ENCODE data around the gene TSPAN4.

The TSPAN4 gene
- 0.67 to 3.4 (median 1.9) reads per million in 9 experiments for total RNA-seq

DNA sequence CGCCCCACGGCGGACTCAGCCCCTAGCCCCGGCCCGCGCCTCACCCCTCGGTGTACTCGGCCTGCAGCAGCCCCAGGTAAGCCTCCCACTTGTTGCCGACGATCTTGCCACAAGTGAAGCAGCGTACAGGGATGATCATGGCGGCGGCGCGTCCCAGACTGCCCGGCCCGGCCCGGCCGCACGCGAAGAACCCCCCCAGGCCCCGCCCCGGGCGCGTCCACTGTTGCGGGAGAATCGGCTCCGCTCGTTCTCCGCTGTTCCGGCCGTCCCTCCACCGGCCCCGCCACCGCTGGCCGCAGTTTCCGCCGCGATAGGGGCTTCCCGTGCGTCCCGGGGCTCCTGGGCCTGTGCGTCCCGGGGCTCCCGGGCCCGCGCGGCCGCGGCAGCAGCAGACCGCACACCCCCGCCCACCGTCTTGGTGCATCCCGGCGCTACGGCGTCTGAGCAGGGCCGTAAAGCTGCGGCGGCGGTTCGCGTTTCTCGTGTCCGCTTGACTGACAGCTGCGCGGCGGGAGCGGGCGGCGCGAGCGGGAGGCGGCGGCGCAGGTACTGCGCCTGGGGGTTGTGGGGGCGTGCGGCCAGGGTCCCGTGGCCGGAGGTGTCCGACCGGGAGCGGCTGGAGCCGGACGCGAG, at the start of gene TSPAN4, which contains the start of gene POLR2L:
Gene TSPAN4 (plus strand): TSS at position 483 of the 633 bp plus-strand sequence. CDS start 7,453 bp downstream, outside the sequence.
Gene POLR2L (minus strand): TSS at position 160 of the 633 bp plus-strand sequence. CDS start 21 bp downstream, at position 139.
- peak within 1 kb of the TSS; percentile 83 for H3K4me3 Mint-ChIP-seq
- DNase-seq, result peak; percentile 84 to 86 (median 85)
- peak within 1 kb of the TSS; percentile 52 to 66 for H3K27ac Mint-ChIP-seq
- H3K36me3 Mint-ChIP-seq (ENCODE audit: insufficient read depth), result peaks cover 32% of the 10 kb centered on the region
- no peaks in the 10 kb centered on the region for H3K27me3 Mint-ChIP-seq
- peak; percentile 86 for ATAC-seq (replicated peaks)
- peaks cover 14 to 27% of the 10 kb centered on the region in 2 donors for H3K4me1 Mint-ChIP-seq (ENCODE audit: low read depth in 2 of 2)
- H3K9me3 Mint-ChIP-seq, result no peaks in the 10 kb centered on the region

DNA sequence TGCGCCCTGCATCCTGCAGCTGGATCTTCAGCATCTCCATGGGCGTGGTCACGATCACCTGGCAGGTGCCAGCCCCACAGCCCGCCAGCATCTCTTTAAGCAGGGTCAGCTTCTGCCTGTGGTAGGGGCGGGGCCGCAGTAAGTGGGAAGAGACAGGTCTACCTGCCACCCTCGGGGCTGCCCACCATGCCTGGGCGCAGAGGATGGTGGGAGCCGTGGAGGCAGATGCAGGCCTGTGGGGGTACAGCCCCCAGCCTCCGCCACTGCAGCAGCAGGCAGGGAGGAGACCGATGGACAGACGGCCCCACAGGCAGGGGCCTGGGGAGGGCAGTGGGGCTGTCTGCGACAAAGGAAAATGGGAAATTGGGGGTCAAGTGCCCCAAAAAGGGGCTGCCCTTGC, 49.8 kb upstream of the TSPAN4 start:
- no peaks in the 10 kb centered on the region for H3K9me3 Mint-ChIP-seq
- DNase-seq, result no peak
- ATAC-seq (replicated peaks), result no peak
- H3K4me1 Mint-ChIP-seq (ENCODE audit: low read depth in 2 of 2), result peaks cover 9 to 11% of the 10 kb centered on the region in 2 donors
- peaks cover 0 to 6% of the 10 kb centered on the region in 2 donors for H3K27me3 Mint-ChIP-seq
- no peak overlapping the region for H3K27ac Mint-ChIP-seq
- H3K36me3 Mint-ChIP-seq (ENCODE audit: insufficient read depth), result peaks cover 31% of the 10 kb centered on the region
- no peak overlapping the region for H3K4me3 Mint-ChIP-seq

- Mint-ChIP-seq H3K36me3 (ENCODE audit: insufficient read depth) (peaks cover 31% of the 10 kb centered on the region), H3K4me1 (ENCODE audit: low read depth in 2 of 2) (peaks cover 9 to 11% of the 10 kb centered on the region in 2 donors), H3K4me3 (peak overlapping the region; percentile 40 to 45), H3K27ac (no peak overlapping the region), H3K9me3 (no peaks in the 10 kb centered on the region), H3K27me3 (peaks cover 0 to 4% of the 10 kb centered on the region in 2 donors)
- DNase-seq (no peak), ATAC-seq (replicated peaks) (no peak)
These were observed 49.1 kb upstream of the TSPAN4 start for GRCh38 chr11:793556-793955.

- DNase-seq, result no peak
- Mint-ChIP-seq H3K4me1 (ENCODE audit: low read depth in 2 of 2) (peaks cover 9 to 11% of the 10 kb centered on the region in 2 donors), H3K27ac (peak overlapping the region in 1 of 2 donors; percentile 35), H3K4me3 (peak overlapping the region; percentile 45 to 91), H3K36me3 (ENCODE audit: insufficient read depth) (peaks cover 31% of the 10 kb centered on the region), H3K9me3 (no peaks in the 10 kb centered on the region), H3K27me3 (no peaks in the 10 kb centered on the region)
- no peak for ATAC-seq (replicated peaks)
These were observed 48.5 kb upstream of the TSPAN4 start for GRCh38 chr11:794013-794765.

DNA sequence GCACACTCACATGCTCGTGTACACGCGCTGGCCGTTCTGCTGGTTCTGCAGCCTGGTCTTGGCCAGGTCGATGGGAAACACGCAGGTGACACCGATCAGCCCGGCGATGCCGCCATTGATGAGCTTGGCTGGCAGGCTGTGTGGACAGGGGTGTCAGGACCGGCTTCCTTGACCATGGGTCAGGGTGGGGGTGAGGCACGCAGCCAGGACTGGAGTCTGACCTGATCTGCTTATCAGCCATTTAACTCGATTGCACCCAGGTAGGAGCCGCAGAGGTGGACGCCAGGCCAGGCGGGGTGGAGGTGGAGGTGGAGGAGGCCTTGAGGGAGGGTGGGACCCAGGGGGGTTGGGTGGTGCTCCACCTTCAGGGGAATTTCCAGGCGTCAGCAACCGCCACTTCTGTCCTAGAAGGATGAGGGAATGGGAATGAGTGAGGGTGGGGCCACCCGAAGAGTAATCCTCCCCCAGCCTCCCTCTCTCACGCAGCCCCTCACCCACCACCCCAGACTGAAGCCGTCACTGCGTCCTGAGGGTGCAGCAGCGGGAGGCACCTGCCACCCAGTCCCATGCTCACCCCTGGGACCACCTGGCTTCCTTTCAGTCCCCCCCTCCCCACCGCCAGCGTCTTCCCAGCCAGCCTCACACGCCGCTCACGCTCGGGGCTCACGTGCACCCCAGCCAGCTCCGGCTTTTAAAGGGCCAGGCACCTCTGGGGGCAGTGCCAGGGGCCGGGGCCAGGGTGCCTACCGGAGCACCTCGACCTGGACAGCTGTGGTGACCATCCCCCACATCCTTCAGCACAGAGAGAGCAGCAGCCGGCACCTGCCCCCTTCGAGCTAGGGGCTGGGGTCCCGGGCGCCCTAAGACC, 47.7 kb upstream of the TSPAN4 start:
- DNase-seq (no peak), ATAC-seq (replicated peaks) (no peak)
- Mint-ChIP-seq H3K27me3 (no peaks in the 10 kb centered on the region), H3K36me3 (ENCODE audit: insufficient read depth) (peaks cover 31% of the 10 kb centered on the region), H3K27ac (peak overlapping the region; percentile 88 to 96), H3K4me3 (peak overlapping the region; percentile 91), H3K4me1 (ENCODE audit: low read depth in 2 of 2) (peaks cover 9 to 11% of the 10 kb centered on the region in 2 donors), H3K9me3 (no peaks in the 10 kb centered on the region)

DNA sequence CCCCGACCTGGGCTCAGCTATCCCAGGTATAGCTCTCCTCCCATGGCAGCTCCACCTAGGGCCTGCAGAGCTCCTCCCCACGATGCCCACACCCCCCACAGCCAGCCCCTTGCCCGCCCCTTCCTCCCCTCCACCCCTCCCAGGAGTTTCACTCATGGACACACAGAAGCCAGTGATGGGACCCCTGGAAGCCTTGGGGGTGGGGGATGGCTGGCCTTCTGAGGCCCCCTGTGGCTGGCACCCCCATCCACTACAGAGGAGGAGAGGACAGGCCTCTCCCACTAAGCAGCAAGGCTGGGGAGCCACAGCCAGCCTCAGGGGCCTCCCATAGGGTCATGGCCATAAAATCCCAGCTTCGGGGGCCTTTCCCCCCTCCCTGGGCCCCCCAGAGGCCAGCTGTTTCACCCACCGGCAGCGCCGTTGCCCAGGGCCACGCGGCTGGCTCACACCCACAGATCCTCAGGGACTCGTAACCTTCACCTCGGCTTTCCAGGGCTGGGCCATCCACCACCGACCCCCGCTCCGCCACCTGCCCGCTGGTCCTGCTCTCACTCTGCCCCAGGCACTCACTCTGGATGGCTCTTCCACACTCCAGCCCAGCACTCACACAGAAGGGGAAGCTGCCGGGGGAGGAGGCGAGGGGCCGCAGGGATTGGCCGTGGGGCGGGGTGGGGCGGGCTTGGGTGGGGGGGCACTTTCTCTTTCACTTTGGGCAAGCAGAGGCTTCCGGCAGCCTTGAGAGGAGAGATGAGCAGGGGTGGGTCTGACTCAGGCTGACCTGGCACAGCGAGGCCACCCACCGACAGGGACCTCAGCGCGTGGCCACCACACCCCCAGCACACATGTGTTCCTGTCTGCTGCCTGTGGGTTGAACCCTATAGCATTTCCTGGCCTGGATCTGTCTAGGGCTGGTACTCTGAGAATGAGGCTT, 46.8 kb upstream of the TSPAN4 start:
- Mint-ChIP-seq H3K4me3 (peak overlapping the region; percentile 91), H3K27me3 (no peaks in the 10 kb centered on the region), H3K4me1 (ENCODE audit: low read depth in 2 of 2) (peaks cover 9 to 11% of the 10 kb centered on the region in 2 donors), H3K9me3 (no peaks in the 10 kb centered on the region), H3K27ac (peak overlapping the region; percentile 88 to 96), H3K36me3 (ENCODE audit: insufficient read depth) (peaks cover 31% of the 10 kb centered on the region)
- peak; percentile 41 for ATAC-seq (replicated peaks)
- DNase-seq, result peak; percentile 59 to 68 (median 61)

DNA sequence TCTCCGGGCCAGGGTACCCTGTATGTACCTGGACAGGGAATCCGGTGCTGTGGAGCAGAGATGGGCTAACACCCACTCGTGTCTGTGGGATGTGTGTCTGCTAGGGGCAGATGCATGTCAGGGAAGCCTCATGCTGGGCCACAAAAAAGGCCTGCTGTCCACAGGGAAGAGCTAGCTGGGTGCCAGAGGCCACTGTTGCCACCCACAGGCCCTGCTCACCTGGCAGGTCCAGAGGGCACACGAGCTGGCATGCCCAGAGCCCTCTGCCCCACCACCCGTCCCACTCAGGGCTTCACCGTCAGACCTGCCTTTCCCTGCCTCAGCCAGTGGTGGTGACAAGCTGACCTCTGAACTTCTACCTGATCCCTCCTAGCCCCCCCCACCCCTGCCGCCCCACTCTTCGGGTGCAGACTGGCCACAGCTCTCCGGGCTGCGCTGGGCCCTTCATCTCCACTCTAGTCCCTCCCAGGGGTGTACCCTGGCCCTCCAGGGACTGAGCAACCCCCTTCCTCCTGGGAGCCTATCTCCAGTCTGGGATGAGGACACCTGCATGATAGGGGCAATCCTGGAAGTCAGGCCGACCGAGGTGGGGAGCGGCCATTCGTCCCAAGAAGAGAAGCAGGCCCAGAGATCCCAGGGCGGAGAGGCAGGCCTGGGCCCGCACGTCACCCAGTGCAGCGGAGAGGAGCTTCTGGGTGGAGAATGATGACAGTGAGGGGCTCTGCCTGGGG, 45.9 kb upstream of the TSPAN4 start:
- Mint-ChIP-seq H3K4me3 (peak overlapping the region; percentile 91), H3K27ac (peak overlapping the region; percentile 88 to 96), H3K9me3 (no peaks in the 10 kb centered on the region), H3K4me1 (ENCODE audit: low read depth in 2 of 2) (peaks cover 9 to 11% of the 10 kb centered on the region in 2 donors), H3K36me3 (ENCODE audit: insufficient read depth) (peaks cover 28% of the 10 kb centered on the region), H3K27me3 (no peaks in the 10 kb centered on the region)
- DNase-seq (no peak), ATAC-seq (replicated peaks) (no peak)

DNA sequence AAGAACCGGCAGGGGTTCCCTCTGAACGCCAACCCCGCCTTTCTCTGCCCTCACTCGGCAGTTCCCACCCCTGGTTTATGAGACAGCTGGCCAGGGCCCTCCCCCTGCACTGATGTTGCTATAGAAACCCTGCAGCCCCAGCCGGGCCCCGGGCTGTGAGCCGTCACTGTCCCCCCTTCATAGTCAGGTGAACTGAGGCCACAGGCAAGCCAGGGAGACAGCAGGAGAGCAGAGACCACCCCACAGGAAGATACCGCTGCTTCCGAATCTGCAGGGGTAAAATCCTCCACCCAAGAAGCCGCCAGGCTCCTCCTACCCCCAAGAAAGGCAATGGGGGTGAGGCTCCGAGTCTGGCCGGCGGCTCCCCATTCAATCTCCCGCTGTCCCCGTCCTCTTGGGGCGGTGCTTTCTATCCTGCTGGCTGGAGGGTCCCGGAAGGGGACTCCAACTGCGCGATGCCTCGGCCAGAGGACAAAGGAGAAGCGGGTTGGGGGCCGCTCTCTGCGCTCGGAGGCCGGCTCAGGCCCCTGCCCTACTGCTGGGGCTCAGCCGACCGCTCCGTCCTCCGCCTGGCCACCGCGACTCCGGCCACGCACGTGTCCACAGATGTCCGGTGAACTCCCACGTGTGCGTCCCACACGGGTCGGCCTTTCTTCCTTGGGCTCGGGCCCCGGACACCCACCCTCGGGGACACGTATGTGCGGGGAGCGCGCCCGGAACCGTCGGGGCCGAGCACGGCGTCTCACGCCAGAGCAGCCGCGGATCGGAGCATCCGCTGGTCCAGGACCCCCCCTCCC, 45.2 kb upstream of the TSPAN4 start:
- H3K27me3 Mint-ChIP-seq, result no peaks in the 10 kb centered on the region
- H3K36me3 Mint-ChIP-seq (ENCODE audit: insufficient read depth), result peaks cover 31% of the 10 kb centered on the region
- no peaks in the 10 kb centered on the region for H3K9me3 Mint-ChIP-seq
- peak overlapping the region; percentile 91 for H3K4me3 Mint-ChIP-seq
- peak; percentile 76 to 83 (median 79) for DNase-seq
- H3K4me1 Mint-ChIP-seq (ENCODE audit: low read depth in 2 of 2), result peaks cover 9 to 11% of the 10 kb centered on the region in 2 donors
- ATAC-seq (replicated peaks), result peak; percentile 64
- H3K27ac Mint-ChIP-seq, result peak overlapping the region; percentile 88 to 96

GRCh38 chr11:798093-798713, 44.4 kb upstream of the TSPAN4 start, which contains the start of gene SLC25A22:
TSS of gene SLC25A22 (minus strand) at chr11:798281. CDS start at chr11:795006, 3,275 bp downstream.
- Mint-ChIP-seq H3K36me3 (ENCODE audit: insufficient read depth) (peaks cover 31% of the 10 kb centered on the region), H3K9me3 (no peaks in the 10 kb centered on the region), H3K27ac (peak within 1 kb of the TSS; percentile 88 to 96), H3K27me3 (no peaks in the 10 kb centered on the region), H3K4me1 (ENCODE audit: low read depth in 2 of 2) (peaks cover 9 to 11% of the 10 kb centered on the region in 2 donors), H3K4me3 (peak within 1 kb of the TSS; percentile 91)
- ATAC-seq (replicated peaks) (peak; percentile 61), DNase-seq (peak; percentile 85 to 90 (median 89))

DNA sequence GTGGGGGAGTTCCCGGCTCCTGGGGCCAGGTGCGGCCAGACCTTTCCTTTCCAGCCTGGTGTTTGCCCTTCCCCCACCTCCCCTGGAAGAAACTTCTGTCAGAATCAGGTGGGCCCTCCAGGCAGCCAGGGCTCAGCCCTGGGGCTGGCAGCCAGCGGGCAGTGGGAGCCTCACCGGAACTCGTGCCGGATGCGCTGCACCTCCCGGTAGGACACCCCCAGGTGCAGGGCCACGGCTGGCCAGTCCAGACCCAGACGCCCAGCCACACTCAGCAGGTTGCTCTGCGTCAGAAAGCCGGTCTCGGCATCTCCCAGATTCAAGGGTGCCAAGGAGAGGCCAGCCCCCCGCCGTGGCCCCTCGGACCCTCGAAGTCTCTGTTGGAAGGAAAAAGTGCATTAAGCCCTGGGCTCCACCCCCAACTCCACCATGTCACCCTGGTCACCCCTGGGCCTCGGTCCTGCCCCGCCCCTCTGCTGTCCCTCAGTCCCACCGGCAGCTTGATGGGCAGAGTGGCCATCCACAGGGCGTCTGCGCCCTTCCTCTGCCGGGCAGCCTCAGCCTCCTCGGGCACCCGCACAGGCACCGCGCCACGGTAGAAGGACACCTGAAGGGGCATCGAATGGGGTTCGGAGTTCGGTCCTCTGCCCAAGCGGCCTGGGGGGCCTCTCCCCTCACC, 42.9 kb upstream of the TSPAN4 start:
- Mint-ChIP-seq H3K36me3 (ENCODE audit: insufficient read depth) (peaks cover 31% of the 10 kb centered on the region), H3K9me3 (no peaks in the 10 kb centered on the region), H3K4me1 (ENCODE audit: low read depth in 2 of 2) (peaks cover 14% of the 10 kb centered on the region in 2 donors), H3K27me3 (no peaks in the 10 kb centered on the region), H3K27ac (no peak overlapping the region), H3K4me3 (no peak overlapping the region)
- ATAC-seq (replicated peaks) (no peak), DNase-seq (no peak)

All from effector memory CD8-positive, alpha-beta T cell (primary cell).